Coronary artery (tissue), 2 donors: ENCODE measurements around the gene RRBP1.
"Not testable (repeated sequence)": the region's sequence is repeated elsewhere in the genome, so short reads cannot be mapped to it uniquely, and the experiment has no call there.

Experiments used
- DNase-seq: peaks from one replicate; pipeline ENCODE4 v3.0.0-alpha.2; 2017; ENCODE audit warnings: low spot score
- H3K27ac ChIP-seq, 2 donors: fragments of 200-600 bp; sonication (generic); one replicate each; pipeline ENCODE4 v1.5.1; 2016 to 2019
- H3K4me3 ChIP-seq: fragments of 200-600 bp; sonication (generic); 2 replicates; pipeline ENCODE4 v1.5.1; 2016; ENCODE audit warnings: mild to moderate bottlenecking, moderate library complexity
- CTCF ChIP-seq: fragments of 200-600 bp; sonication (generic); IDR thresholded peaks from one replicate; pipeline ENCODE4 v1.5.1; 2019; ENCODE audit warnings: antibody characterized with exemption

The RRBP1 gene

GRCh38 chr20:17659801-17660200 lies 22.2 kb downstream of the RRBP1 start:
- no peak for DNase-seq
- no peak for TF ChIP-seq CTCF
- Histone ChIP-seq H3K4me3 (no peak overlapping the region), H3K27ac (no peak overlapping the region)

GRCh38 chr20:17659344-17659743 lies 22.7 kb downstream of the RRBP1 start:
- H3K27ac ChIP-seq, DNase-seq, H3K4me3 ChIP-seq: not testable (repeated sequence)

- no peak for TF ChIP-seq CTCF
- no peak for DNase-seq
- H3K27ac ChIP-seq, result no peak overlapping the region
- no peak overlapping the region for H3K4me3 ChIP-seq
Observed at GRCh38 chr20:17658648-17658993, 23.4 kb downstream of the RRBP1 start.

- DNase-seq, result no peak
- H3K4me3 ChIP-seq, result no peak overlapping the region
- H3K27ac ChIP-seq, result no peak overlapping the region
- TF ChIP-seq CTCF, result no peak
Observed at GRCh38 chr20:17657898-17658647, 24.0 kb downstream of the RRBP1 start.

- TF ChIP-seq CTCF, result no peak
- no peak overlapping the region for H3K27ac ChIP-seq
- no peak overlapping the region for H3K4me3 ChIP-seq
- no peak for DNase-seq
Observed at GRCh38 chr20:17657079-17657825, 24.8 kb downstream of the RRBP1 start.

GRCh38 chr20:17655865-17656479 lies 26.1 kb downstream of the RRBP1 start:
- no peak for DNase-seq
- no peak for TF ChIP-seq CTCF
- no peak overlapping the region for H3K27ac ChIP-seq
- H3K4me3 ChIP-seq, result no peak overlapping the region

GRCh38 chr20:17655286-17655651 lies 26.8 kb downstream of the RRBP1 start:
- DNase-seq, result no peak
- no peak for TF ChIP-seq CTCF
- Histone ChIP-seq H3K27ac (peak overlapping the region in 1 of 2 donors; percentile 18), H3K4me3 (no peak overlapping the region)
